ENCODE measurements around the gene OR13C8. TPM values are rescaled to one million over a fixed set of nuclear protein-coding genes. Genes with fewer than 3 reads are reported as not detected.
"Not testable (repeated sequence)": the region's sequence is repeated elsewhere in the genome, so short reads cannot be mapped to it uniquely, and the experiment has no call there.

The OR13C8 gene
- not detected for total RNA-seq (2021; ENCODE audit: unreplicated experiment)
- not detected for polyA plus RNA-seq (2012; ENCODE audit: insufficient read length)
- Bru-seq, nascent RNA = not detected
- not detected for BruChase-seq, experiment 1, labeled RNA remaining after a 2-hour chase
- BruChase-seq, experiment 2, labeled RNA remaining after a 6-hour chase = not detected
- long read RNA-seq = 0 reads

DNA sequence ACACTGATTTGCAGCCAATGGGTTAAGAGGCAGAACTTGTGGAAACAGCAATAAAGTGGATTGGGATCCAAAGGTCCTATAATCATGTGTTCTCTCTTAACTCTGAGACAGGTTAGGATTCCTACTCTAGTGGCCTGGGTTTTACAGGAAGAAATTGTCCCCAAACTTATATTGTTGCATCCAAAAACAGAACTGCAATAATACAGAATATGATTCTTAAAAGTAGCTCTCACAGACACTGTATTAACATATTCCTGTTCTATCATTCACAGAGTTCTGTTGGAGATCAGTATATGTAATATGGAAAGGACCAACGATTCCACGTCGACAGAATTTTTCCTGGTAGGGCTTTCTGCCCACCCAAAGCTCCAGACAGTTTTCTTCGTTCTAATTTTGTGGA is at the start of gene OR13C8:
Gene OR13C8, plus strand, starts transcription at position 301 of the 400 bp plus-strand sequence. Its CDS starts 0 bp downstream, at position 301.
- intact Hi-C loops (cut with micrococcal nuclease; ENCODE audit: unreplicated experiment) = no loop called here
- BruUV-seq (replicated peaks) = no TSS peak
- Histone ChIP-seq H3K27ac (ENCODE audit: low read length) (no peak within 1 kb of the TSS), H3K4me3 (ENCODE audit: low read depth in 2 of 2, low read length in 2 of 2) (no peak within 1 kb of the TSS), H3K36me3 (ENCODE audit: control insufficient read depth, insufficient read depth, low read length) (no peaks in the 10 kb centered on the region), H3K27me3 (ENCODE audit: control insufficient read depth, insufficient read depth, low read length) (no peaks in the 10 kb centered on the region), H3K9me3 (ENCODE audit: control insufficient read depth, insufficient read depth, low read depth, low read length) (no peaks in the 10 kb centered on the region), H3K4me1 (ENCODE audit: control insufficient read depth, insufficient read depth, low read length) (no peaks in the 10 kb centered on the region)
- CTCF ChIA-PET = no interaction called here
- POLR2A ChIA-PET = no interaction called here
- ATAC-seq (no peak), DNase-seq (ENCODE audit: low read depth, low spot score) (no peak)
- in situ Hi-C loops (cut with HindIII; ENCODE audit: low pct_unique_long_range_greater_than_20kb, low sequenced_read_pairs) = no loop called here
- TF ChIP-seq POLR2AphosphoS5 (IDR thresholded peaks at IDR 0.05; ENCODE audit: low read depth, low read length) = no peak
- TF ChIP-seq TCF7L2 (IDR thresholded peaks at IDR 0.05; ENCODE audit: low read depth, low read length) = no peak
- no peak for TF ChIP-seq SIN3A (IDR thresholded peaks at IDR 0.05; ENCODE audit: borderline replicate concordance, insufficient read depth, low read depth, low read length)
- TF ChIP-seq REST (IDR thresholded peaks at IDR 0.05; ENCODE audit: insufficient read depth in 1 of 2, low read depth in 2 of 2, low read length in 1 of 2) = no peak
- no peak for TF ChIP-seq CTCF (IDR thresholded peaks at IDR 0.05)

GRCh38 chr9:104520241-104520640 is 48.7 kb upstream of the OR13C8 start:
- CTCF ChIA-PET; H3K27ac ChIP-seq (ENCODE audit: low read length); DNase-seq (ENCODE audit: low read depth, low spot score); H3K27me3 ChIP-seq (ENCODE audit: control insufficient read depth, insufficient read depth, low read length); POLR2A ChIA-PET; intact Hi-C loops (cut with micrococcal nuclease; ENCODE audit: unreplicated experiment); in situ Hi-C loops (cut with HindIII; ENCODE audit: low pct_unique_long_range_greater_than_20kb, low sequenced_read_pairs); H3K36me3 ChIP-seq (ENCODE audit: control insufficient read depth, insufficient read depth, low read length); H3K4me3 ChIP-seq (ENCODE audit: low read depth in 2 of 2, low read length in 2 of 2); BruUV-seq (replicated peaks); H3K4me1 ChIP-seq (ENCODE audit: control insufficient read depth, insufficient read depth, low read length); ATAC-seq; H3K9me3 ChIP-seq (ENCODE audit: control insufficient read depth, insufficient read depth, low read depth, low read length): not testable (repeated sequence)

DNA sequence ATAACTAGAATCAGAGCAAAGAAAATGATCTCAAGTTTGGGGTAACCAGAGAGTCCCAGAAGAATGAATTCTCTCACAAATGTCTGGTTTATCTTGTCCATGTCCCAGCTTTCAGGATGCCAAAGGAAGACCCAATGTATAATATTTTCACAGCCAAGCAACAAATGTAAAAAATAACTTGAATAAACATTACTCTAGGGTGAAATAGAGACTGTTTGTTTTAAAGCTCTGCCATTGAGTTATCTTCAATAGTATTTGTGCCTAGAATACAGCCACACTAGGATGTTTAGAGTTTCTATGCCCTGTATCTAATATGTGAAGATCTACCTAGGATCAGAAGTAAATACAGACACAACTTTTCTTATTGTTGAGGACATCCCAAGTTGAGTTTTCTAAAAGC is 41.9 kb upstream of the OR13C8 start, which contains the start of gene OR13C4:
Gene OR13C4, minus strand, starts transcription at position 101 of the 400 bp plus-strand sequence. Its CDS starts 0 bp downstream, at position 101.
- Histone ChIP-seq H3K27ac (ENCODE audit: low read length) (no peak within 1 kb of the TSS), H3K4me1 (ENCODE audit: control insufficient read depth, insufficient read depth, low read length) (no peaks in the 10 kb centered on the region), H3K36me3 (ENCODE audit: control insufficient read depth, insufficient read depth, low read length) (no peaks in the 10 kb centered on the region), H3K4me3 (ENCODE audit: low read depth in 2 of 2, low read length in 2 of 2) (no peak within 1 kb of the TSS), H3K9me3 (ENCODE audit: control insufficient read depth, insufficient read depth, low read depth, low read length) (no peaks in the 10 kb centered on the region), H3K27me3 (ENCODE audit: control insufficient read depth, insufficient read depth, low read length) (no peaks in the 10 kb centered on the region)
- CTCF ChIA-PET = no interaction called here
- DNase-seq (ENCODE audit: low read depth, low spot score) (no peak), ATAC-seq (no peak)
- intact Hi-C loops (cut with micrococcal nuclease; ENCODE audit: unreplicated experiment) (no loop called here), in situ Hi-C loops (cut with HindIII; ENCODE audit: low pct_unique_long_range_greater_than_20kb, low sequenced_read_pairs) (no loop called here)
- TF ChIP-seq CTCF (IDR thresholded peaks at IDR 0.05) = no peak
- no peak for TF ChIP-seq TCF7L2 (IDR thresholded peaks at IDR 0.05; ENCODE audit: low read depth, low read length)
- no peak for TF ChIP-seq POLR2AphosphoS5 (IDR thresholded peaks at IDR 0.05; ENCODE audit: low read depth, low read length)
- no peak for TF ChIP-seq SIN3A (IDR thresholded peaks at IDR 0.05; ENCODE audit: borderline replicate concordance, insufficient read depth, low read depth, low read length)
- no peak for TF ChIP-seq REST (IDR thresholded peaks at IDR 0.05; ENCODE audit: insufficient read depth in 1 of 2, low read depth in 2 of 2, low read length in 1 of 2)
- POLR2A ChIA-PET = no interaction called here
- no TSS peak for BruUV-seq (replicated peaks)
